NCI-H2081 (cell line): Measurements from ENCODE around the gene GMNC.
"Not testable (repeated sequence)": the region's sequence is repeated elsewhere in the genome, so short reads cannot be mapped to it uniquely, and the experiment has no call there.

Experiments
- DNase-seq, 2 experiments: peaks; one replicate each; lab custom pipeline; 2025; lab: John Stamatoyannopoulos, UW

GMNC gene

GRCh38 chr3:190862209-190863118 lies at the start of gene GMNC:
GMNC (minus strand) TSS chr3:190862694; CDS start chr3:190862615, 79 bp downstream.
- DNase-seq, result peak; percentile 43 to 53

GRCh38 chr3:190911382-190911781 lies 48.9 kb upstream of the GMNC start:
- peak; percentile 80 to 96 for DNase-seq

- no peak for DNase-seq
Measured at GRCh38 chr3:190909908-190910307, 47.4 kb upstream of the GMNC start.

- DNase-seq, result no peak
Measured at GRCh38 chr3:190903156-190903555, 40.7 kb upstream of the GMNC start.

GRCh38 chr3:190902292-190902691 lies 39.8 kb upstream of the GMNC start:
- no peak for DNase-seq

- no peak for DNase-seq
Measured at GRCh38 chr3:190892395-190892902, 30.0 kb upstream of the GMNC start.

GRCh38 chr3:190886945-190887344 lies 24.5 kb upstream of the GMNC start:
- DNase-seq, result no peak

- DNase-seq, result peak; percentile 66 to 67
Measured at GRCh38 chr3:190883973-190884832, 21.7 kb upstream of the GMNC start.

- no peak for DNase-seq
Measured at GRCh38 chr3:190883141-190883540, 20.6 kb upstream of the GMNC start.

- DNase-seq, result peak; percentile 18 to 23
Measured at GRCh38 chr3:190877925-190878324, 15.4 kb upstream of the GMNC start.

GRCh38 chr3:190876433-190876832 lies 13.9 kb upstream of the GMNC start:
- DNase-seq, result not testable (repeated sequence)

GRCh38 chr3:190875061-190875460 lies 12.6 kb upstream of the GMNC start:
- not testable (repeated sequence) for DNase-seq

GRCh38 chr3:190870127-190870526 lies 7.6 kb upstream of the GMNC start:
- DNase-seq, result no peak

GRCh38 chr3:190867071-190867470 lies 4.6 kb upstream of the GMNC start:
- DNase-seq, result no peak

- no peak for DNase-seq
Measured at GRCh38 chr3:190865828-190866227, 3.3 kb upstream of the GMNC start.

- DNase-seq, result no peak
Measured at GRCh38 chr3:190865419-190865818, 2.9 kb upstream of the GMNC start.

GRCh38 chr3:190864002-190864401 lies 1.5 kb upstream of the GMNC start:
- no peak for DNase-seq

- no peak for DNase-seq
Measured at GRCh38 chr3:190863119-190863465, 598 bp upstream of the GMNC start.

GRCh38 chr3:190860521-190860920 lies 2.0 kb downstream of the GMNC start:
- DNase-seq, result no peak

- DNase-seq, result no peak
Measured at GRCh38 chr3:190855151-190855550, 7.3 kb downstream of the GMNC start.

GRCh38 chr3:190854062-190854461 lies 8.4 kb downstream of the GMNC start:
- no peak for DNase-seq

- DNase-seq, result no peak
Measured at GRCh38 chr3:190853464-190853863, 9.0 kb downstream of the GMNC start.

GRCh38 chr3:190849607-190850006 lies 12.9 kb downstream of the GMNC start:
- DNase-seq, result no peak
